Fibroblast of skin of left quadriceps (primary cell): ENCODE data around the gene ACTR3C.
"Not testable (repeated sequence)": the region's sequence is repeated elsewhere in the genome, so short reads cannot be mapped to it uniquely, and the experiment has no call there.

Source experiments
- DNase-seq, 2 experiments: peaks; one replicate each; pipeline ENCODE4 v3.0.0-alpha.2; 2013; ENCODE audit warnings: low read depth in 2 of 2

ACTR3C gene

GRCh38 chr7:150336746-150337145 lies 13.4 kb upstream of the ACTR3C start:
- DNase-seq = no peak

- DNase-seq = no peak
Observed at GRCh38 chr7:150335774-150336112, 12.4 kb upstream of the ACTR3C start.

- peak; percentile 56 to 58 for DNase-seq
Observed at GRCh38 chr7:150335108-150335773, 11.9 kb upstream of the ACTR3C start.

GRCh38 chr7:150334108-150334507 lies 10.8 kb upstream of the ACTR3C start:
- no peak for DNase-seq

- no peak for DNase-seq
Observed at GRCh38 chr7:150333659-150334058, 10.3 kb upstream of the ACTR3C start.

GRCh38 chr7:150332852-150333635 lies 9.7 kb upstream of the ACTR3C start:
- DNase-seq = no peak

GRCh38 chr7:150330211-150330885 lies 7.0 kb upstream of the ACTR3C start:
- no peak for DNase-seq

- DNase-seq = no peak
Observed at GRCh38 chr7:150329331-150330120, 6.2 kb upstream of the ACTR3C start.

- no peak for DNase-seq
Observed at GRCh38 chr7:150327308-150327707, 4.0 kb upstream of the ACTR3C start.

- DNase-seq = no peak
Observed at GRCh38 chr7:150326657-150327268, 3.4 kb upstream of the ACTR3C start.

- no peak for DNase-seq
Observed at GRCh38 chr7:150325901-150326300, 2.6 kb upstream of the ACTR3C start.

- DNase-seq = no peak
Observed at GRCh38 chr7:150325110-150325611, 1.8 kb upstream of the ACTR3C start.

- no peak for DNase-seq
Observed at GRCh38 chr7:150324373-150324961, 1.1 kb upstream of the ACTR3C start.

GRCh38 chr7:150323682-150324372 lies 482 bp upstream of the ACTR3C start:
- DNase-seq = no peak

GRCh38 chr7:150322114-150322832 lies 1.1 kb downstream of the ACTR3C start:
- no peak for DNase-seq

GRCh38 chr7:150321788-150322113 lies 1.6 kb downstream of the ACTR3C start:
- no peak for DNase-seq

GRCh38 chr7:150317748-150318444 lies 5.4 kb downstream of the ACTR3C start:
- no peak for DNase-seq

GRCh38 chr7:150316987-150317386 lies 6.4 kb downstream of the ACTR3C start:
- not testable (repeated sequence) for DNase-seq

GRCh38 chr7:150314639-150315239 lies 8.6 kb downstream of the ACTR3C start:
- DNase-seq = no peak
